Measurements from ENCODE around the gene CKS1B.
A peak's percentile ranks its signal among the peaks of the same experiment; 100 is the strongest.

The CKS1B gene

DNA sequence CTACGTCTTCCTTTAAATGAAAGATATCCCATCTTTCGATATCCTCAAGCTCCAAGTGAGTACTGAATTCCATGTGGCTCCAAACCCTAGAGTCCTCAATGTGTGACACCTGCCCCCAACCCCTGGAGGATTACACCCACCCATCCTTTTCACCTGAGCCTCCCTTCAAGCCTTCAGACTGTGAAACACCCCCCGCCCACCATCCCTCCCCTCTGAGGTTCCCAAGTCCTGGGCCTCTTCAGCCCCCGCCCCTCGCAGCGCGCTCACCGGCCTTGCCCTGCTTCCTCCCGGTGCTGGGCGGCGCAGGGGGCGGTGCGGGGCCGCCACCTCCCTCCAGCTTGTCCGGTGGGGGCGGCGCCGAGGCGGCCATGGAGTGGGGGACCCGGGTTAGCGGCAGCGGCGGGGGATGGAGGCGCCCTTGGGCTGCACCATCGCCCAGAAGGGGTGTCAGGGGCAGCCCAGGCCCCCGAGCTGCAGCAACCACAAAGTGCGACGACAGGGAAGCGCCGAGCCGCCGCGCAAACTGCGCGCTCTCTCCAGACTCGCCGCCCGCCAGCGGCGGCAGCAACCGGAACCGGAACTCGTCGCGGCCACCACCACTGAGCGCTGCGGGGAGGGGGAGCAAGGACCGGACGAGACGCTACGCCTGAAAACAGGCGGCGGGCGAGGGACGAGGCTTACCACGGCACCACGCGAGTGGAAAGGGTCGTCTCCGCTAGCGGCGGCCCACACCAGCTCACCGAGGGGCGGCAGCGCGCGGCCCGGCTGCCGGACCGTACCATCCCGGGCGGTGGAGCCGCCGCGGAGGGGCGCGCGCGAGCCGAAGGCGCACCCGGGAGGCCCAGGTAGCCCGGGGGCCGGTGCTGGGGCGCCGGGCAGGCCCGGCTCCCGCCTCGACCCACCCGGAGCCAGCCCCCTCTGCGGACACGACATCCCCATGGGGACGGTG is 13.0 kb upstream of the CKS1B start, which contains the start of gene PYGO2:
Gene PYGO2 (minus strand): TSS at position 576 of the 949 bp plus-strand sequence. CDS start 206 bp downstream, at position 370.
- H3K4ac ChIP-seq (ENCODE audit: low read depth, low read length): peak within 1 kb of the TSS; percentile 88
- no peak within 1 kb of the TSS for H2AK5ac ChIP-seq (ENCODE audit: low read length)
- no CpG with 5 or more reads among the region's 93 CpGs for WGBS (ENCODE audit: extremely low coverage, insufficient coverage, low lambda C conversion rate)
- peak within 1 kb of the TSS; percentile 63 for H3K4me2 ChIP-seq (ENCODE audit: low read length)
- peaks cover 9% of the 10 kb centered on the region for H3K79me2 ChIP-seq (ENCODE audit: control insufficient read depth, insufficient read depth, low read length)
- H3K9ac ChIP-seq (ENCODE audit: low read length): peak within 1 kb of the TSS; percentile 84
- H3K56ac ChIP-seq (ENCODE audit: low read length): peak within 1 kb of the TSS; percentile 95
- H3K4me3 ChIP-seq (ENCODE audit: low read length): peak within 1 kb of the TSS; percentile 58
- H3K4me1 ChIP-seq (ENCODE audit: control insufficient read depth, low read depth, low read length): peaks cover 7% of the 10 kb centered on the region
- H3K36me3 ChIP-seq (ENCODE audit: control insufficient read depth, insufficient read depth, low read length): peaks cover 17% of the 10 kb centered on the region
- H3K27me3 ChIP-seq (ENCODE audit: insufficient read depth, low read length, poor library complexity): no peaks in the 10 kb centered on the region
- peak within 1 kb of the TSS; percentile 54 for H3K23ac ChIP-seq (ENCODE audit: low read length)
- no peak within 1 kb of the TSS for H2BK15ac ChIP-seq (replicated peaks; ENCODE audit: low read depth)
- peak within 1 kb of the TSS; percentile 18 for H2BK5ac ChIP-seq (ENCODE audit: low read length)
- H2BK120ac ChIP-seq (ENCODE audit: low read depth, low read length): no peak within 1 kb of the TSS
- H3K18ac ChIP-seq (ENCODE audit: low read length): peak within 1 kb of the TSS; percentile 85
- H4K8ac ChIP-seq (ENCODE audit: low read depth, low read length): no peak within 1 kb of the TSS
- peaks cover 10% of the 10 kb centered on the region for H3K79me1 ChIP-seq (ENCODE audit: low read length)
- DNase-seq: peak; percentile 89
- peak within 1 kb of the TSS; percentile 56 for H4K5ac ChIP-seq (ENCODE audit: low read length)
- peak within 1 kb of the TSS; percentile 90 for H3K27ac ChIP-seq (ENCODE audit: low read depth, low read length)

DNA sequence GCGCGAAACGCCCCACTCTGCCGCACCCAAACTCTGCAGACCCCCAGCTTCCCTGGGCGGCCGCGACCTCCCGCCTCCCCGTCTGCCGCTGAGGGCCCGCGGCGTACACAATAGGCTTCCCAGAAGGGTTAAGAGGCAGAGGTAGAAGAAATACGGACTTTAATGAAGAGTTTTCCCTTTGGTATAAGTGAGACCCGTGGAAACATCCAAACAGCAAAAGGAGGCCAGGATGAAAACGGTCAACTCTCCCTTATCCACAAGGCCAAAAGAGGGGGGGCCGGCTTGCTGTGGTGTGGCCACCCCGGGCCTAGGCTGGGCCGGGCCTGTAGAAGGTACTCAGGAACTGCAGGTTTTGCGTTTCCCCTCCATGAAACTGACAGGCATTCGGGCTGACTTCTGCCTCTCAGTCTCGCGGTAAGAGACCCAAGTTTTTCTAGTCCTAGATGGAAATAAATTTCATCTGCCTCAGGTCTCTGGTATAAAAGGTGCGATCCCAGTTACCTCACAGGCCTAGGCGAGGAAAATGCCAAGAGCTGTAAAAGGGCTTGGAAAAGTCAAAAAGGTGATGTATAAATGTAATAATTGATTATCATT is 12.2 kb upstream of the CKS1B start:
- no peak overlapping the region for H2BK5ac ChIP-seq (ENCODE audit: low read length)
- H3K4me2 ChIP-seq (ENCODE audit: low read length): peak overlapping the region; percentile 53
- H2BK15ac ChIP-seq (replicated peaks; ENCODE audit: low read depth): no peak overlapping the region
- H4K5ac ChIP-seq (ENCODE audit: low read length): peak overlapping the region; percentile 56
- H3K36me3 ChIP-seq (ENCODE audit: control insufficient read depth, insufficient read depth, low read length): peaks cover 23% of the 10 kb centered on the region
- WGBS (ENCODE audit: extremely low coverage, insufficient coverage, low lambda C conversion rate): no CpG with 5 or more reads among the region's 25 CpGs
- peaks cover 11% of the 10 kb centered on the region for H3K79me1 ChIP-seq (ENCODE audit: low read length)
- H3K27me3 ChIP-seq (ENCODE audit: insufficient read depth, low read length, poor library complexity): no peaks in the 10 kb centered on the region
- no peak overlapping the region for H4K8ac ChIP-seq (ENCODE audit: low read depth, low read length)
- H3K9ac ChIP-seq (ENCODE audit: low read length): peak overlapping the region; percentile 84
- peaks cover 9% of the 10 kb centered on the region for H3K79me2 ChIP-seq (ENCODE audit: control insufficient read depth, insufficient read depth, low read length)
- peak overlapping the region; percentile 70 for H3K4ac ChIP-seq (ENCODE audit: low read depth, low read length)
- DNase-seq: peak; percentile 60
- H3K18ac ChIP-seq (ENCODE audit: low read length): peak overlapping the region; percentile 85
- peak overlapping the region; percentile 6 for H3K4me3 ChIP-seq (ENCODE audit: low read length)
- no peak overlapping the region for H3K23ac ChIP-seq (ENCODE audit: low read length)
- peaks cover 5% of the 10 kb centered on the region for H3K4me1 ChIP-seq (ENCODE audit: control insufficient read depth, low read depth, low read length)
- no peak overlapping the region for H2AK5ac ChIP-seq (ENCODE audit: low read length)
- peak overlapping the region; percentile 95 for H3K56ac ChIP-seq (ENCODE audit: low read length)
- H3K27ac ChIP-seq (ENCODE audit: low read depth, low read length): peak overlapping the region; percentile 90
- H2BK120ac ChIP-seq (ENCODE audit: low read depth, low read length): no peak overlapping the region

DNA sequence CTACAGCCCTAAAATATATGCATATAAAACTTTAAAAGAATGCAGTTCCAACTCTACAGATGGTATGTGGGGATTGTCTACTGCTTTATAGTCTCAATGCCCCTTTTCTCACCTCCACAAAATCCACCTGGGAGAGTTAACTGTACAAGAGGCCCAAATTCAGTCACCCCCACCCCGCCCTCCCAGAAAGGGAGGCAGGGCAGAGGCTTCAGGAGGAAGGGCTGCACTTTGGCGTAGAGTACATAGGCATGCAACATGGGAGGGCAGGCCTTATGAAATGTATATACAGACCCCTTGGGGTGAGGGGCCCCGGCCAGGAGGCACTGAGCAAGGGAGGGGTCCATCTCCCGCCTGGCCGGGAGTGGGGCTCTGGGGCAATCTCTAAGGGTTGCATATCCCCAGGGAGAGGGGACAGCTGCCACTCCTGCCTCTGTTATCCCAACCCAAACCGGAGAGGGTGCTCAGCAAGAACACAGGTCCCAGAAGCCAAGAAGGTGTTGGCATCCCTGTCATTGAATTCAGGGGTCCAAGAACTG is 11.6 kb upstream of the CKS1B start:
- Histone ChIP-seq H3K27ac (ENCODE audit: low read depth, low read length) (no peak overlapping the region), H3K4me3 (ENCODE audit: low read length) (no peak overlapping the region)
- WGBS (ENCODE audit: extremely low coverage, insufficient coverage, low lambda C conversion rate): no CpG with 5 or more reads among the region's 6 CpGs

GRCh38 chr1:154963643-154964042 is 10.8 kb upstream of the CKS1B start:
- no peak overlapping the region for H4K5ac ChIP-seq (ENCODE audit: low read length)
- DNase-seq: no peak
- peaks cover 26% of the 10 kb centered on the region for H3K36me3 ChIP-seq (ENCODE audit: control insufficient read depth, insufficient read depth, low read length)
- H3K4me3 ChIP-seq (ENCODE audit: low read length): no peak overlapping the region
- WGBS (ENCODE audit: extremely low coverage, insufficient coverage, low lambda C conversion rate): no CpG with 5 or more reads among the region's 8 CpGs
- no peak overlapping the region for H3K4ac ChIP-seq (ENCODE audit: low read depth, low read length)
- no peak overlapping the region for H2BK15ac ChIP-seq (replicated peaks; ENCODE audit: low read depth)
- no peaks in the 10 kb centered on the region for H3K27me3 ChIP-seq (ENCODE audit: insufficient read depth, low read length, poor library complexity)
- H2AK5ac ChIP-seq (ENCODE audit: low read length): no peak overlapping the region
- H3K4me2 ChIP-seq (ENCODE audit: low read length): no peak overlapping the region
- H2BK5ac ChIP-seq (ENCODE audit: low read length): no peak overlapping the region
- H3K27ac ChIP-seq (ENCODE audit: low read depth, low read length): no peak overlapping the region
- H4K8ac ChIP-seq (ENCODE audit: low read depth, low read length): no peak overlapping the region
- H2BK120ac ChIP-seq (ENCODE audit: low read depth, low read length): no peak overlapping the region
- peaks cover 4% of the 10 kb centered on the region for H3K4me1 ChIP-seq (ENCODE audit: control insufficient read depth, low read depth, low read length)
- no peak overlapping the region for H3K56ac ChIP-seq (ENCODE audit: low read length)
- peaks cover 22% of the 10 kb centered on the region for H3K79me1 ChIP-seq (ENCODE audit: low read length)
- H3K9ac ChIP-seq (ENCODE audit: low read length): no peak overlapping the region
- peaks cover 22% of the 10 kb centered on the region for H3K79me2 ChIP-seq (ENCODE audit: control insufficient read depth, insufficient read depth, low read length)
- H3K18ac ChIP-seq (ENCODE audit: low read length): no peak overlapping the region
- no peak overlapping the region for H3K23ac ChIP-seq (ENCODE audit: low read length)

More for the DNA sequence above, 11.6 kb upstream of the CKS1B start:
- DNase-seq: no peak
- H4K5ac ChIP-seq (ENCODE audit: low read length): no peak overlapping the region
- no peak overlapping the region for H2BK5ac ChIP-seq (ENCODE audit: low read length)
- H2AK5ac ChIP-seq (ENCODE audit: low read length): no peak overlapping the region
- H2BK15ac ChIP-seq (replicated peaks; ENCODE audit: low read depth): no peak overlapping the region
- peak overlapping the region; percentile 64 for H3K56ac ChIP-seq (ENCODE audit: low read length)
- H3K4ac ChIP-seq (ENCODE audit: low read depth, low read length): no peak overlapping the region
- no peak overlapping the region for H3K18ac ChIP-seq (ENCODE audit: low read length)
- no peak overlapping the region for H2BK120ac ChIP-seq (ENCODE audit: low read depth, low read length)
- peaks cover 16% of the 10 kb centered on the region for H3K79me1 ChIP-seq (ENCODE audit: low read length)
- no peaks in the 10 kb centered on the region for H3K27me3 ChIP-seq (ENCODE audit: insufficient read depth, low read length, poor library complexity)
- no peak overlapping the region for H3K23ac ChIP-seq (ENCODE audit: low read length)
- H3K79me2 ChIP-seq (ENCODE audit: control insufficient read depth, insufficient read depth, low read length): peaks cover 14% of the 10 kb centered on the region
- no peak overlapping the region for H3K9ac ChIP-seq (ENCODE audit: low read length)
- H3K4me1 ChIP-seq (ENCODE audit: control insufficient read depth, low read depth, low read length): peaks cover 4% of the 10 kb centered on the region
- H3K4me2 ChIP-seq (ENCODE audit: low read length): no peak overlapping the region
- no peak overlapping the region for H4K8ac ChIP-seq (ENCODE audit: low read depth, low read length)
- peaks cover 26% of the 10 kb centered on the region for H3K36me3 ChIP-seq (ENCODE audit: control insufficient read depth, insufficient read depth, low read length)

DNA sequence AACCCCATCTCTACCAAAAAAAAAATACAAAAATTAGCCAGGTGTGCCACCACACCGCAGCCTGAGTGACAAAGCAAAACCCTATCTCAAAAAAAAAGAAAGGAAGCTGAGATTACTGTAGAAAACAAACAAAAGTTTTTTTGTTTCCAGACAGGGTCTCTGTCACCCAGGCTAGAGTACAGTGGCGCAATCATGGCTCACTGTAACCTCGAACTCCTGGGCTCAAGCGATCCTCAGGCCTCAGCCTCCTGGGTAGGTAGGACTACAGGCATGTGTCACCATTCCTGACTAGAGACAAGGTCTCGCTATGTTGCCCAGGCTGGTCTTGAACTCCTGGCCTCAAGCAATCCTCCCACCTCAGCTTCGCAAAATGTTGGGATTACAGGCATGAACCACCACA is 10.1 kb upstream of the CKS1B start:
- H3K56ac ChIP-seq (ENCODE audit: low read length): no peak overlapping the region
- H3K79me2 ChIP-seq (ENCODE audit: control insufficient read depth, insufficient read depth, low read length): peaks cover 29% of the 10 kb centered on the region
- no peak overlapping the region for H3K4ac ChIP-seq (ENCODE audit: low read depth, low read length)
- H4K8ac ChIP-seq (ENCODE audit: low read depth, low read length): no peak overlapping the region
- peaks cover 26% of the 10 kb centered on the region for H3K36me3 ChIP-seq (ENCODE audit: control insufficient read depth, insufficient read depth, low read length)
- WGBS (ENCODE audit: extremely low coverage, insufficient coverage, low lambda C conversion rate): no CpG with 5 or more reads among the region's 6 CpGs
- no peak overlapping the region for H2BK120ac ChIP-seq (ENCODE audit: low read depth, low read length)
- H4K5ac ChIP-seq (ENCODE audit: low read length): no peak overlapping the region
- H3K27ac ChIP-seq (ENCODE audit: low read depth, low read length): no peak overlapping the region
- no peak overlapping the region for H3K9ac ChIP-seq (ENCODE audit: low read length)
- H3K4me2 ChIP-seq (ENCODE audit: low read length): no peak overlapping the region
- no peaks in the 10 kb centered on the region for H3K27me3 ChIP-seq (ENCODE audit: insufficient read depth, low read length, poor library complexity)
- H3K18ac ChIP-seq (ENCODE audit: low read length): no peak overlapping the region
- H2AK5ac ChIP-seq (ENCODE audit: low read length): no peak overlapping the region
- H3K4me1 ChIP-seq (ENCODE audit: control insufficient read depth, low read depth, low read length): peaks cover 4% of the 10 kb centered on the region
- H3K23ac ChIP-seq (ENCODE audit: low read length): no peak overlapping the region
- H3K4me3 ChIP-seq (ENCODE audit: low read length): no peak overlapping the region
- no peak overlapping the region for H2BK15ac ChIP-seq (replicated peaks; ENCODE audit: low read depth)
- peaks cover 26% of the 10 kb centered on the region for H3K79me1 ChIP-seq (ENCODE audit: low read length)
- no peak for DNase-seq
- no peak overlapping the region for H2BK5ac ChIP-seq (ENCODE audit: low read length)
